GM13977 (cell line): Measurements from ENCODE around the gene PRM2.
A peak's percentile ranks its signal among the peaks of the same experiment; 100 is the strongest.

Experiments
- DNase-seq: peaks from one replicate; pipeline ENCODE4 v3.0.0; 2012; ENCODE audit warnings: low spot score
- in situ Hi-C: fragments of 300-500 bp; cut with MboI; formaldehyde crosslinking; loops from one replicate; pipeline ENCODE4 v1.12.0; 2022; ENCODE audit warnings: low sequenced_read_pairs, low pct_unique_long_range_greater_than_20kb, mixed read lengths, inconsistent platforms; ENCODE audit not compliant: unreplicated experiment
- TF ChIP-seq, protein P1 (sequence below): IDR thresholded peaks from 2 replicates; pipeline ENCODE4 v1.5.1; 2012; ENCODE audit warnings: mild to moderate bottlenecking, control low read depth; ENCODE audit not compliant: insufficient read depth; ENCODE audit errors: extremely low read depth, missing control alignments

The PRM2 gene

DNA sequence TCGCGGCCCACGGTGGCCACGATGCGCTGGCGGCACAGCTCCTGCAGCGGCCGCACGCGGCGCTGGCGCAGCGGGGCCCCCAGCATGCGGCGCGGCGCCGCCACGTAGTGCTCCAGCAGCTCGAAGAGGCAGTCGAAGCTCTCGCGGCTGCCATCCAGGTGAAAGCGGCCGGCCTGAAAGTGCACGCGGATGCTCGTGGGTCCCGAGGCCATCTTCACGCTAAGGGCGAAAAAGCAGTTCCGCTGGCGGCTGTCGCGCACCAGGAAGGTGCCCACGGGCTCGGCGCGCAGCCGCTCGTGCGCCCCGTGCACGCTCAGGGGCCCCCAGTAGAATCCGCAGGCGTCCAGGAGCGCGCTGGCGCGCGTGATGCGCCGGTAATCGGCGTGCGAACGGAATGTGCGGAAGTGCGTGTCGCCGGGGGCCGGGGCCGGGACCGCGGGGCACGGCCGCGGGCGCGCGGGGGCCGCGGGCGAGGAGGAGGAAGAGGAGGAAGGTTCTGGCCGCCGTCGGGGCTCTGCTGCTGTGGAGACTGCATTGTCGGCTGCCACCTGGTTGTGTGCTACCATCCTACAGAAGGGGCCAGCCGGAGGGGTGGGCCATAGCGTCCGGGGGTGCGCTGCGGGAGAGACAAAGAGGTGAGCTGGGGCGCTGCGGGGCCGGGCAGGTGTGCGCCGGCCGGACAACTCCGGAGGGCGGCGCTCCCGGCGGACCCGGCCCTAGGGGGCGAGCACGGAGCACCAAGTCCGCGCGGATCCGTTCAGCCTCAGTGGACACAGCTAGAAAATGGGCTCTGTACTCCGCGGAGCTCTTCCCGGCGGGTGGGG, 21.2 kb downstream of the PRM2 start:
- peak; percentile 69 for DNase-seq
- in situ Hi-C loops = loop anchor here (10.0 kb wide), 1 partner anchor 290 kb away; no protein-coding TSS in a partner anchor
- TF ChIP-seq, protein P1, sequence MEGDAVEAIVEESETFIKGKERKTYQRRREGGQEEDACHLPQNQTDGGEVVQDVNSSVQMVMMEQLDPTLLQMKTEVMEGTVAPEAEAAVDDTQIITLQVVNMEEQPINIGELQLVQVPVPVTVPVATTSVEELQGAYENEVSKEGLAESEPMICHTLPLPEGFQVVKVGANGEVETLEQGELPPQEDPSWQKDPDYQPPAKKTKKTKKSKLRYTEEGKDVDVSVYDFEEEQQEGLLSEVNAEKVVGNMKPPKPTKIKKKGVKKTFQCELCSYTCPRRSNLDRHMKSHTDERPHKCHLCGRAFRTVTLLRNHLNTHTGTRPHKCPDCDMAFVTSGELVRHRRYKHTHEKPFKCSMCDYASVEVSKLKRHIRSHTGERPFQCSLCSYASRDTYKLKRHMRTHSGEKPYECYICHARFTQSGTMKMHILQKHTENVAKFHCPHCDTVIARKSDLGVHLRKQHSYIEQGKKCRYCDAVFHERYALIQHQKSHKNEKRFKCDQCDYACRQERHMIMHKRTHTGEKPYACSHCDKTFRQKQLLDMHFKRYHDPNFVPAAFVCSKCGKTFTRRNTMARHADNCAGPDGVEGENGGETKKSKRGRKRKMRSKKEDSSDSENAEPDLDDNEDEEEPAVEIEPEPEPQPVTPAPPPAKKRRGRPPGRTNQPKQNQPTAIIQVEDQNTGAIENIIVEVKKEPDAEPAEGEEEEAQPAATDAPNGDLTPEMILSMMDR = peak; percentile 46

DNA sequence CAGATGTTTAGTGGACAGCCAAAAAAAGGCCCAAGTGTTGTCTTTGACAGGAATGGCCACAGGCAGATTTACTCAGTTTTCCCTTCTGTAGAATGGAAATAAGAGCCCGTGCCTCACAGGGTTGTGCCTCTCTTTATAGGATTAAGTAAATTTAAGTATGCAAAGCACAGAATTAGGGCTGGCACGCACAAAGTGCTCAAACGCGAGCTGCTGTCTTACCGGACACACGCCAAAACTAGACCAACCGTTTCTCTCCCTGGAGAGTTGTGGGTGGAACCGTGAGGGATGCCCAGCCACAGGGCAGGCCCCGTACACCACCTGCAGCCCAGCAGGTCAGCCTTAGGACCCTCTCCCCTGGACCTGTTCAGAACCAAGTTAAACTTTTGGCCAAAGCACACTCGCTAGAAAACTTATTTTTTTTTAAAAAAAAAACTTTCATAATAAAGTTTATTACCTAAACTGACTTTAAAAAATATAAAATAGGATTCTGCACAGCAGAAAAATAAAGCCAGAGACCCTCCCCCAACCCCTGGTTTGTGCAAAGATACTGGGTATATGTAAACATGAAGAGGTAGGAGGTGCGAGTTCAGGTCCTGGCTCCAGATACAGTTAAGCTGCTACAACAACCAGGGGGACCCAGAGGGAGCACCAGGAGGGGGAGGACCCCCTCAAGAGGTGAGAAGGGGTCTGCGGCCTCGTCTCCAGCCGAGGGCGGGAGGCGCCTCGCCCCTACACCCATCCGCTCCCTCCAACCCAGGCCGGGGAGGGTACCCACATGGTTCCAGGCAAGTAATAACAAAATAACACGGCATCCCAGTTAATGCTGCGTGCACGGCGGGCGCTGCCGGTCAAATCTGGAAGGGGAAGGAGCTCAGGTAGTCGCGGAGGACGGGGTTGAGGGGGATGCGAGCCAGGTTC, 22.0 kb downstream of the PRM2 start:
- in situ Hi-C loops = loop anchor here (10.0 kb wide), 1 partner anchor 289 kb away; no protein-coding TSS in a partner anchor
- TF ChIP-seq, protein P1 = no peak
- DNase-seq = no peak

- in situ Hi-C loops = loop anchor here (10.0 kb wide), 1 partner anchor 289 kb away; no protein-coding TSS in a partner anchor
Observed at GRCh38 chr16:11253009-11253994, 23.0 kb downstream of the PRM2 start.

DNA sequence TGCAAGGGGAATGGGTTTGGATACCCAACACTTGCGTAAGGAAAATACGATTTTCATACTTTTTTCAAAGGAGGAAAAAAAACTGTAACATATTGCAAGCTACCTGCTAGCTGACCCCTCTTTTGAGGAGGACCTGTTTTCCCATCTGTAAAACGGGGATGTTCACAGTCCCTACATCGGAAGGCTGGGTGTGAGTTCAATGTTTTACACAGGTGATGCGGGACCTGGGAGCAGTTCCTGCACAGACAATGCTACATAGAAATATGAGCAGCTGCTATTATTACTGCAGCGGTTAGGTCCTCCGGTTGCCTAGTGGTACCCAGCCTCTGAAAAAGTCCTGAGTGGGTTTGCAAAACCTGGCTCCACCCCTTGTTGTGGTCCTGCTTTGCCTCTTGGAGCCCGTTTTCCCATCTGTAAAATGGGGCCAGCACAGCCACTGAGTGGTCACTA, 23.8 kb downstream of the PRM2 start:
- DNase-seq = no peak
- TF ChIP-seq, protein P1 = no peak
- in situ Hi-C loops = loop anchor here (10.0 kb wide), 1 partner anchor 288 kb away; no protein-coding TSS in a partner anchor

More at GRCh38 chr16:11253009-11253994, 23.0 kb downstream of the PRM2 start:
- DNase-seq = peak; percentile 57
- TF ChIP-seq, protein P1 = no peak

DNA sequence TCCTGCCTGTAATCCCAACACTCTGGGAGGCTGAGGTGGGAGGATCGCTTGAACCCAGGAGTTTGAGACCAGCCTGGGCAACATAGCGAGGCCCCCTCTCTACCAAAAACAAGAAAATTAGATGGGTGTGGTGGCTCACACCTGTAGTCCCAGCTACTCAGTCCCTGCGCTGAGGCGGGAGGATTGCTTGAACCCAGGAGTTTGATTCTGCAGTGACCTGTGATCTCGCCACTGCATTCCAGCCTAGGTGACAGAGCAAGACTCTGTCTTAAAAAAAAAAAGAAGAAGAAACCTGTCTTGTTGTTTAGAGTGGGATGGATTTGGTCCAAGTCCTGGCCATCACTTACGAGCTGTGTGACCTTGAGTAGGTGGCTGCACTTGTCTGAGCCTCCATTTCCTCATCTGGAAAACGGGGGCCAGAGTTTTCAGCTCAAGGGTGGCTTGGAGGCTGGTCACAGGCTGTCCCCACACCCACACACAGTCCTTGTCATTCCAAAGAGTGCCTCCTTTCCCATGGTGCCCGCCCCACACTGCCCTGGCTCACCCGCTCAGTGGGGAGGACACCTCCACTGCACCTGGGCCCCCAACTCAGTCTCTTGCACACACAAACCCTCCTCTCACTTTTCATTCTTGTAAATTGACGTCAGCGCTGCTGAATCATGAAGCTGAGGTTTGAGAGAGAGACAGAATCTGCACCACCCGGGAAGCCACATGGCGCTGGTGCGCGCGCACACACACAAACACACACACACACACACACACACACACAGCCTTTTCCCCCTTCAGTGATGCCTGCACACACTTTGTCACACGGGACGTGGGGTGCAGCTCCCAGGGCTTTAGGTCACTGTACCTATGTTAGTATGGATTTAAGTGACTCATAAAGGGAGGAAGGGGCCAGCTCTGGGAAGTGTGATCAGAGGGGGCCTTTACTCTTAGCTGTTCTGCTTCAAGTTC, 24.5 kb downstream of the PRM2 start:
- TF ChIP-seq, protein P1 = no peak
- peak; percentile 78 for DNase-seq
- in situ Hi-C loops = loop anchor here (10.0 kb wide), 1 partner anchor 287 kb away; no protein-coding TSS in a partner anchor
